HuH-7 (cell line): ENCODE data around the gene WNK3.
"Not testable (repeated sequence)": the region's sequence is repeated elsewhere in the genome, so short reads cannot be mapped to it uniquely, and the experiment has no call there.

ENCODE experiments used
- DNase-seq: peaks from one replicate; pipeline ENCODE4 v3.0.0; 2011; ENCODE audit warnings: low spot score

WNK3 gene

GRCh38 chrX:54357414-54358377 is at the start of gene WNK3:
WNK3 (minus strand) TSS chrX:54358046.
- DNase-seq, result no peak

GRCh38 chrX:54407266-54407665 is 49.4 kb upstream of the WNK3 start:
- DNase-seq, result no peak

DNA sequence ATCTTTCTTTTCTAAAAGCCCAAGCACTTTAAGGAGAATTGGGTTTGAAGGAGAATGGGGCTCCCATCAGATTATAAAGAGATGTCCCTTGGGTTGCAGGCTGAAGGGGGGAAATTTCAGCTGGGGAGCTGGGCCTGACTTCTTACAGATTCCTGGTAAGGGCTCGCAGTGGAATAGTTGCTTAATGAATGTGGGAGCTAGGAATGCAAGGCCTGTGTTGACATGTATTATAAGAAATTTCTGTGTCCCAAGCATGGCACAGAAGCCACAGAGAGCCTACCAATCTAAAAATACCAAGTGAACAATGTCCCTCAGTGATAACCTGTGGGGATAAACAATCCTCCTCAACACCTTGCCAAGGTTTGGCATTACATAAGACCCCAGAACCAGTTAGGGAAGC is 39.3 kb upstream of the WNK3 start:
- DNase-seq, result no peak

GRCh38 chrX:54386314-54386713 is 28.5 kb upstream of the WNK3 start:
- no peak for DNase-seq

DNA sequence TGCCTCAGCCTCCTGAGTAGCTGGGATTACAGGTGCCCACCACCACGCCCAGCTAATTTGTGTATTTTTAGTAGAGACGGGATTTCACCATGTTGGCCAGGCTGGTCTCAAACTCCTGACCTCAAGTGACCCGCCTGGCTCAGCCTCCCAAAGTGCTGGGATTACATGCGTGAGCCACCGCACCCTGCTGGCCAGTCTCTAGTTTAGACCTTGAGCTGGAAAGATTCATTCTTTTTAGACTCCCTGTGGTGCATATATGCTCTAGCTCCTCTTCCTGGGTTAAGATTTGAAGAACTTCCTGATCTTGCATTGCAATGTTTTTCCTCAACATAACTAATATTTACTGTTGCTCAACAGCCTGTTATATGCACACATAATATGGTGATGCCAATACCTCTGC is 26.8 kb upstream of the WNK3 start:
- not testable (repeated sequence) for DNase-seq

- no peak for DNase-seq
These were observed 1.6 kb upstream of the WNK3 start for GRCh38 chrX:54359408-54359807.

DNA sequence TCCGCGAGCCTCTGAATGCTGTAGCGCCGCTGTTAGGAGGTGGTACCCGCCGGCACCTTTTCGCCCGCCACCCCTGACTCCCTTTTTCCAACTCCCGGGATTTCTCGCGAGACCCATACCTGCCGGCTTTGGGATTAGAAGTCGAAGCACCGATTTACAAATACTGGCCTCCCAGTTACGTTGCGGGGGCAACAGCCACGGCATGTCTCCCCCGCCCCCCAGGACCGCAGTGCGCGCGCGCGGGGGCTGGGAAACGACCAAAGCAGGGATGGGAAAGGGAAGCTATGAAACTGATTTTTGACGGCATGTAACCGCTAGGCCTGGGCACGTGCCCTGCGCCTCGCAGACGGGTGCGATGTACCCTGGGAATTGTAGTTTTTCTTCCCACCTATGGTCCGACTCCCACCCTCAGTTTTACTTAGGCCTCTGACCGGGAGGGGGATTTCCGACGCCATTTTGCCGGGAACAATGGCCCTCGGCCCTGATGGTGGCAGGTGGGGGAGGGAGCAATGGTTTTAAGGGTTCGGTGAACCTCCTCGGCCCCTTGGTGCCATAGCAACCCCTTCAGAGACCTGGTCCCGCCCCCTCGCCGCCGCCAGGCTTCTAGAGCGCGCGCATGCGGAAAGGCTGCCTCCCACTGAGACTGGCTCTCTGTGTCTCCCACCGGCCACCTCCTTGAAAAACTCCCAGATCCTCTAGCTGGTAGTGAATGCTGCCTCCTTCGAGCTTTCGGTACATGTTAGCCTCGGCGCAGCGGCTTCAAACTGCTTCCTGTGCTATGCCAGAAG is 772 bp upstream of the WNK3 start:
- no peak for DNase-seq

- DNase-seq, result no peak
These were observed 5.2 kb downstream of the WNK3 start for GRCh38 chrX:54352677-54353076.

- DNase-seq, result not testable (repeated sequence)
These were observed 20.5 kb downstream of the WNK3 start for GRCh38 chrX:54337383-54337782.

GRCh38 chrX:54325077-54325476 is 32.8 kb downstream of the WNK3 start:
- DNase-seq, result no peak

GRCh38 chrX:54320067-54320466 is 37.8 kb downstream of the WNK3 start:
- DNase-seq, result no peak

- no peak for DNase-seq
These were observed 51.5 kb downstream of the WNK3 start for GRCh38 chrX:54306379-54306778.

DNA sequence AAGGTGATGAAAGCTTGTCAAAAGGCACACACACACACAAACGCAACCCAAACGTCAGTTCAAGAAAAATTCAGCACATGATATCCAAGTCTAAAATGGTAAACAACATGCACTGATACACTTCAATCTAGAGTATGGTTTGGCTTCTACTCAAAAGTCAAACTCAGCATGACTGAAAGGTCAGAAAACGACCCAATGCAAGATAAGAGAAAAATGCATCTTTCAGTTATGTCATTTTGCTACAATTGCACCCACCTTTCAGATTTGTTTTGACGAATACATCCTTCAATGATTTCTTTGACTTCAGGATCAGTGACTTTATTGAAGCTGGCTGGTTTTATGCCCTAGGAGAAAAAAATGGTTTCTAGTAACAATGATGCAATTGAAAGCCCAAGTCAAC is 56.3 kb downstream of the WNK3 start:
- no peak for DNase-seq

- DNase-seq, result no peak
These were observed 63.5 kb downstream of the WNK3 start for GRCh38 chrX:54294306-54294705.

DNA sequence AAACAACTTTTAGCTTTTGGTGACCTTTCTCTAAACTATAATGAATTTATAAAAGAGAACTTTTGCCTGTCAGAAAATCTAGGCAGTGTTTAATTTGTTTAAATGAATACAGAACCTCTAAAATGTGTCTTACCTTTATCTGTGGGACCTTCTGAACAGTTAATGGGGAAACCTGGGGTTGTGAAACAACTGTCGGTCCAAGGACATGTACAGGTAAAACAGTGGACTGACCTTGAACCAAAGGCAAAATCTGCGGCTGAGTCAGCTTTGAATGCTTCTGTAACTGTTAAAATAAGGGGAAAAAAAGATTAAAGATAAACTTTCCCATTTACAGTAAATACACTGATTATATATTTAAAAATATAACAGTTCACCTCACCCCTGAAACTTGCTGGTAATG is 65.1 kb downstream of the WNK3 start:
- DNase-seq, result no peak

GRCh38 chrX:54291758-54292157 is 66.1 kb downstream of the WNK3 start:
- no peak for DNase-seq

- DNase-seq, result no peak
These were observed 68.9 kb downstream of the WNK3 start for GRCh38 chrX:54288968-54289367.

GRCh38 chrX:54288277-54288676 is 69.6 kb downstream of the WNK3 start:
- no peak for DNase-seq

GRCh38 chrX:54281676-54282075 is 76.2 kb downstream of the WNK3 start:
- no peak for DNase-seq

GRCh38 chrX:54280466-54280865 is 77.4 kb downstream of the WNK3 start:
- no peak for DNase-seq

DNA sequence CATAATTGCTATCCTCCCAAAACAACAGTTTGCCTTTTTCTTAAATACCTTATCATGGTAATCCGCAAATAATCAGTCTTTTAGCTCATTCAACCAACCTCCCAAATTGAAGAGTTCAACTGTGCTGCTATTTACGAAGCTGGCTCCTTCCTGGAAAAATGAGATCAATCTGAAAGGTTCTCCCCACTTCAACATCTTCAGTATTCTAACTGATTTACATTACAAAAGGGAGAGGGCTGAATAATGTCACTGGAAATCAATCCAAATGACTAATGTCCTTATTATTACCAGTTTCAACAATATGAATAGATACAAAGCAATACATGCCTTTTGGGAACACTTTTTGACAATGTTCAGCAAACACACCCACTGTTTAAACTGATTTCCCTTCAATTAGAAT is 86.2 kb downstream of the WNK3 start:
- no peak for DNase-seq

DNA sequence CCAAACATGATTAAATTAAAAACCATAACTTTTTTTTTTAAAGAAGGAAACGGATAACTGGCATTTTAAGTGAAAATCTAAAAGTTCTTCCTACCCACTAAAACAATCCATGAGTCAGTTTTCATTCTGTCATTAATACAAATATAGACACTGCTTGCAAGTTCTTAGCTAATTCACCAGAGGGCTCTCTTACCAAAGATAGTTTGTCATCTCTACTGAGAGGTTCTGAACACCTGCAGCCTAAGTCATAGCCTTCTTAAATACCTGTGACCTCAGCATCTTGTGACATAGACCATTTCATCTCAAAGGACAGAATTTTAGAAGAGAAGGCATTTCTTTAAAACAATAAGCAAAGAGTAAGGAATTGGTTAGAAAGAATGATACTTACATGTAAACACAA is 109.5 kb downstream of the WNK3 start:
- DNase-seq, result peak; percentile 5

GRCh38 chrX:54246866-54247265 is 111.0 kb downstream of the WNK3 start:
- no peak for DNase-seq
